ENCODE measurements around the gene NPFFR1. TPM values are rescaled to one million over a fixed set of nuclear protein-coding genes. Genes with fewer than 3 reads are reported as not detected.

The NPFFR1 gene
- total and polyA plus RNA-seq, 8 donors = under 0.01 to 0.45 (median 0.05) TPM; not detected in 5

GRCh38 chr10:70297224-70297623, 13.4 kb upstream of the NPFFR1 start:
- DNase-seq = no peak
- Histone ChIP-seq H3K4me1 (peaks cover 0 to 17% (median 9%) of the 10 kb centered on the region in 4 donors), H3K27me3 (no peaks in the 10 kb centered on the region), H3K27ac (peak overlapping the region in 4 of 5 donors; percentile 45 to 76 (median 56)), H3K9me3 (no peaks in the 10 kb centered on the region), H3K4me3 (no peak overlapping the region), H3K36me3 (peaks cover 0 to 20% (median 6%) of the 10 kb centered on the region in 4 donors)
- intact Hi-C loops (cut with DNase I; ENCODE audit: low total_unique reads) = loop anchor here (2.0 kb wide), 1 partner anchor 22 kb away; no protein-coding TSS in a partner anchor
- TF ChIP-seq POLR2A (IDR thresholded peaks at IDR 0.05) = no peak
- no peak for TF ChIP-seq EP300 (IDR thresholded peaks at IDR 0.05)
- no peak for TF ChIP-seq POLR2AphosphoS5 (IDR thresholded peaks at IDR 0.05)
- no peak for TF ChIP-seq CTCF (IDR thresholded peaks at IDR 0.05)
- 65 to 79% (median 73%) methylated on average over 5 of the region's 5 CpGs for WGBS, 5 donors

- DNase-seq = peak; percentile 70 to 71
- no peaks in the 10 kb centered on the region for H3K27me3 ChIP-seq
- H3K36me3 ChIP-seq = peaks cover 0 to 19% (median 6%) of the 10 kb centered on the region in 4 donors
- H3K4me3 ChIP-seq = no peak overlapping the region
- no peak for TF ChIP-seq CTCF (IDR thresholded peaks at IDR 0.05)
- peak in 2 of 3 donors; percentile 57 to 76 for TF ChIP-seq POLR2AphosphoS5 (IDR thresholded peaks at IDR 0.05)
- peaks cover 0 to 14% (median 9%) of the 10 kb centered on the region in 4 donors for H3K4me1 ChIP-seq
- 43 to 54% (median 52%) methylated on average over 11 to 12 of the region's 12 CpGs for WGBS, 5 donors
- no peaks in the 10 kb centered on the region for H3K9me3 ChIP-seq
- H3K27ac ChIP-seq = peak overlapping the region in 4 of 5 donors; percentile 45 to 76 (median 56)
- intact Hi-C loops (cut with DNase I; ENCODE audit: low total_unique reads) = loop anchor here (2.0 kb wide), 1 partner anchor 22 kb away; no protein-coding TSS in a partner anchor
Observed at GRCh38 chr10:70296406-70296899, 12.6 kb upstream of the NPFFR1 start.

- H3K27ac ChIP-seq = peak overlapping the region in 4 of 5 donors; percentile 45 to 76 (median 56)
Observed at GRCh38 chr10:70295926-70296325, 12.1 kb upstream of the NPFFR1 start.

GRCh38 chr10:70295321-70295720, 11.5 kb upstream of the NPFFR1 start:
- intact Hi-C loops (cut with DNase I; ENCODE audit: low total_unique reads) = no loop called here

More at GRCh38 chr10:70295926-70296325, 12.1 kb upstream of the NPFFR1 start:
- TF ChIP-seq POLR2AphosphoS5 (IDR thresholded peaks at IDR 0.05) (no peak), CTCF (IDR thresholded peaks at IDR 0.05) (no peak), POLR2A (IDR thresholded peaks at IDR 0.05) (no peak)
- WGBS, 5 donors = 88 to 95% (median 94%) methylated on average over 7 of the region's 7 CpGs
- intact Hi-C loops (cut with DNase I; ENCODE audit: low total_unique reads) = loop anchor here (2.0 kb wide), 1 partner anchor 21 kb away; no protein-coding TSS in a partner anchor
- peaks cover 0 to 14% (median 4%) of the 10 kb centered on the region in 4 donors for H3K36me3 ChIP-seq
- no peak overlapping the region for H3K4me3 ChIP-seq
- no peak for DNase-seq
- H3K27me3 ChIP-seq = no peaks in the 10 kb centered on the region
- peaks cover 0 to 14% (median 9%) of the 10 kb centered on the region in 4 donors for H3K4me1 ChIP-seq
- H3K9me3 ChIP-seq = no peaks in the 10 kb centered on the region

More at GRCh38 chr10:70295321-70295720, 11.5 kb upstream of the NPFFR1 start:
- H3K27me3 ChIP-seq = no peaks in the 10 kb centered on the region
- H3K4me3 ChIP-seq = no peak overlapping the region
- peaks cover 0 to 14% (median 9%) of the 10 kb centered on the region in 4 donors for H3K4me1 ChIP-seq
- TF ChIP-seq POLR2AphosphoS5 (IDR thresholded peaks at IDR 0.05) (no peak), EP300 (IDR thresholded peaks at IDR 0.05) (no peak), POLR2A (IDR thresholded peaks at IDR 0.05) (no peak), CTCF (IDR thresholded peaks at IDR 0.05) (no peak)
- WGBS, 5 donors = 72 to 89% (median 80%) methylated on average over 3 of the region's 3 CpGs
- no peak overlapping the region for H3K27ac ChIP-seq
- H3K9me3 ChIP-seq = no peaks in the 10 kb centered on the region
- DNase-seq = no peak
- peaks cover 0 to 8% (median 1%) of the 10 kb centered on the region in 4 donors for H3K36me3 ChIP-seq
